Amniotic epithelial cell (primary cell): Measurements from ENCODE around the gene TMEM253.

Source experiments
- DNase-seq: peaks from one replicate; pipeline ENCODE4 v3.0.0-alpha.2; 2010; ENCODE audit warnings: low read depth

TMEM253 gene

DNA sequence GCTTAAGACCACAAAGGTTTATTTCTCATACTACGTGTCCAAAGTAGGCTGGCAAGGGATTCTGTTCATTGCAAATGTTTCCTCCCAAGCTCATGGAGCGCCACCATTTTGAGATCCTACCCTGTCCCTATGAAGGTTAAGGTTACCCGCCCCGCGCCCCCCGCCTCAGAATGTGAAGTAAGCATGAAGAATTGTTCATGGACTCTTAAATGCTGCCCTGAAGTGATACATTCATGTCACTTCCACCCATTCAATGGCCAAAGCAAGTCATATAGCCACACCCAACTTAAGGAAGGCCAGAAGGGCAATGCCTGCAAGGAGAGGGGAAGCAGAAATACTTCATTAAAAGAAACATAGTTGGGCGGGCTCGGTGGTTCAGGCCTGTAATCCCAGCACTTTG, 4.2 kb downstream of the TMEM253 start:
- DNase-seq, result peak; percentile 13

DNA sequence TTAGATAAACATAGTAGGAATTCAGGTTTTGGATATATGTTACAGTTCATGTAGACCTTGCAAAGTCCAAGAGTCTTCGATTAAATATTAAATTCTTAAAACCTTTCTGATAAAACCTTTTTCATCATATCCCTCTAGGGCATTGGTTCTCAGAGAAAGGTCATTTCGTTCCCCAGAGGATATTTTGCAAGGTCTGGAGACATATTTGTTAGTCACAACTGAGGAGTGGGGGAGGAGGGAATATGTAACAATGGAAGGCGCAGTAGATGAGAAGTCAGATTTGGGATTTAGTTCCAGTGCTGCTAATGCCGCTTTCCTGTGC, 5.3 kb downstream of the TMEM253 start:
- DNase-seq, result peak; percentile 65

DNA sequence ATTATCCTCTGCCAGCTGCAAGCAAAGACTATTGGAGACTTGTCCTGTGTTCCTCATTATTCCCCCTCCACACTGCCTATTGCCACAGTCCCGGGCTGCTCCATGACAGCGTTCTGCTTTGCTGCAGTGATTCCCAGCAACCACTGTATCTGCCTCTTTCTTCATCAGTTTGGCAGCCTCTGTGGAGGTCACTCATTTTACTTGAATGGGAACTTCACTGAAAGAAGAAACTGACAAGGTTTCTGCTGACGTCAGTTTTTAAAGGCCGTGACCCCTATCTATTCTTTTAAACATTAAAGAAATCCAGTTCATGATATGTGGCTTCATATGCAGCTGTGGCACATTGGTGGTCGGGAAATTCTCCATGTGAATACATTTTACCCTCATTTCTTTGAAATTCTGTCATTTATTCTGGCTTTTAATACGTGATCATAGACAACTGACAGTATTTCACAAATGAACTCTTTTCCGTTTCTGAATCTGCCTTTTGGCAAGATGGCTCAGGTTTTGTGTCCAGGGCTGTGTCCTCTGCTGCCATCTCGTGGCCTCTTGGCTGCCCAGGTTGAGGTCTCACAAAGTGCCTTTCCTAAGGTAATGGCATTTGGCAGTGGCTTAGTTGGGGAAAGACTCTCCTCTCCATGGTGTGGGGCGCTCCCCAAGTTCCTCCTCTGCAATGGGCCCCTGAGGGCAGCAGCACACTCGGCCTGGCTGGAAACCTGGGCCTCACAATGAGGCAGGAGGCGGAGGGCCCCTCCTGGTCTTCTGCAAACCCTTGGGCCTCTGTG, 5.8 kb downstream of the TMEM253 start:
- peak; percentile 68 for DNase-seq

DNA sequence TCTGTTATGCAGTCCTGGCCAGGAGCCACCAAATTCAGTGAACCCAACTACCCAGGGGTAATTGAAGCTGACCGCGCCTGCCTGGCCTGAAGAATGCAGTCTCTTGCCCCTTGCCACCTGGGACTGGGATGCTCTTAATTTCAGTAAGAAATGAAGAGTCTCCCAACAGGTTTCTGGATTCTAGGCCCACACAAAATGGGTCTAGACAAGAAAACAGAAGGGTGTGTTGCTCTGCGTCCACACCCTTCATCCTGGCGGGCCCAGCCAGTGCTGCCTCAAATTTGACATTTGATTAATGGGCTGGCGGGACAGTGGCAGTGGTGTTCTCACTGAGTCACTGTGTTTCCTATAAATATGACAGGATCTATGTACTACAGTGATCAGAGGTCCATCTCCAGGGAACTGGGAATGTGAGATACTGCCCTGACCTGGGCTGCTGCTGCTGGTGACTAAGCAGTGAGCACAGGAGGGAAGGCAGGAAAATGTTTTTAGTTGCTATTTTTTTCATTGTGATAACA, 6.5 kb downstream of the TMEM253 start:
- peak; percentile 12 for DNase-seq

DNA sequence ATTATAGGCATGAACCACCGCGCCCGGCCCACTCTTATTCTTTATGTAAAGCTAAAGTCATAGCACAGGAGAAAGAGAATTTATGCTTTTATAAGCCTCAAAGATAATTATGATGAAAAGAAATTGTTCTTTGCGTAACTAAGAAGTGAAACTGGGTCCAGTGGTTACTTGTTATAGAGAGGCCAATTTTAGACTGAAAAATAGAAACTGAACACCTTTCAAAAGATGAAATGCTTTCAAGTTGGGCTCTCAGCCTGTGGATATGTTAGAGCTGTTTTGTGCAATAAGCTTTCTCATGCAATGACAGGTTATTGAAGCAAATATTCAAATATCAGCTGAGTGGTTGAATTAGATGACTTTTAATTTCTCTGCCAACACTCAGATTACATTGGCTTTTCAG, 7.9 kb downstream of the TMEM253 start:
- no peak for DNase-seq

DNA sequence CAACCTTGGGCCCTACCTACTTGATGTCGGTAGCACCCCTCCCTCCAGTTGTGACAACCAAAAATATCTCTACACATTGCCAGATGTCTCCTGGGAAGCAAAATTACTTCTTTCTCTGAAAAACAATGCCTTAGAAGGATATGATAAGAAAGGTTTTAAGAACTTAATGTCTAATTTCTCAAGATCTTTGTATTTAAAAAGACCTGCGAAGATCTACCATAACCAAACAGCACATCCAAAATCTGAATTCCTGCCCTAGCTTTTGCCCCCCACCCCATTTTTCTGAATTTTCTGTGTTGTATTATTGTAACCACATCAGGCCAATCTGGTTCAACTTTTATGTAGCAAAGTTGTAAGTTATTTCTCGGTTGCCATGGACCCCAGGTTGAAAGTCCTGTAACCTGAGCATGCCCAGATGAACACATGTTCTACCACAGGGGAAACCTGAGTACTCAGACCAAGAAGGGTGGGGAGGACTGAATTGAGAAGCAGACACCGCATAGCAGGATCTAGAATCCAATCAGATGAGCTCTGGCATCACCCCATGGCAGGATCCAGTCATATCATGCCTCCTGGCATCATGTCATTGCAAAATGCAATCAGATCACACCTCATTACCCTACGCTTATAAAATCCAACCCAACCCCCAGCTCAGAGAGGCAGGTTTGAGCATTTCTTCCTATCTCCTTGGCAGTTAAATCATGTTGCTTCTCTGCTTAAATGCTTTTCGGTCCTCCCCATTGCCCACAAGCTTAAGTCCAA, 8.7 kb downstream of the TMEM253 start:
- DNase-seq, result peak; percentile 15

DNA sequence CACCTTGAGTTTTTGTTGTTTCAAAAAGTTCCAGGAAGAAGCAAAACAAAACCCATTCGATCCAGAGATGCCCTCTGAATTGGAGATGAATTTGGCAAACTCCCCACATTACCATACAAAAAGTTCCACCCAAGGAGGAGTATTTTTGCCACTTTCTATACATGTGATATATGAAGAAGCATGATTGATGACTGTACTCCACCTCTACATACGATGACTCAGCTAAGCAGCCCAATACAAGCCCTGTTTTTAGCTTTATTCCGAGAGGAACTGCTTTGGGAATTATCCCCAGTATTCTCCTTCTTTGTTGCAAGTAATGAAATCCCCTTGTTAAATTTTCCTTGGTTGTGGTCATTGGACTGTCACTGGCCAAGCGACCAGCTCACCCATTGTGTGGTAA, 11.4 kb downstream of the TMEM253 start:
- no peak for DNase-seq

DNA sequence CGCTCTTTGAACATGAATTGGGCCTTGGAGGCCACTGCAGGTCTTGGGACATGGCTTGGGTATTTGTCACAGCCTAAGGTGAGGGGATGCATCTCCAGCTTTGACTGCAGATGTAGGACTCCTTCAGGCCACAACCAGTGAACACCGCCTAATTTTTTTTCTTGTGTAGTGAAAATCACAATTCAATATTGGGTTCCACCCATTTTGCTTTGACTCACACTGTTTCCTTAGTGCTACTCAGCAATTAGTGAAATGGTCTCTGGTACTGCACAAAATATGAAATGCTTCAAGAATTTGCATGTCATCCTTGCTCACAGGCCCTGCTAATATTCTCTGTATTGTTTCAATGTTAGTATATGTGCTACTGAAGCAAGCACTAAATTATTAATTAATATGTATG, 12.5 kb downstream of the TMEM253 start:
- DNase-seq, result no peak

DNA sequence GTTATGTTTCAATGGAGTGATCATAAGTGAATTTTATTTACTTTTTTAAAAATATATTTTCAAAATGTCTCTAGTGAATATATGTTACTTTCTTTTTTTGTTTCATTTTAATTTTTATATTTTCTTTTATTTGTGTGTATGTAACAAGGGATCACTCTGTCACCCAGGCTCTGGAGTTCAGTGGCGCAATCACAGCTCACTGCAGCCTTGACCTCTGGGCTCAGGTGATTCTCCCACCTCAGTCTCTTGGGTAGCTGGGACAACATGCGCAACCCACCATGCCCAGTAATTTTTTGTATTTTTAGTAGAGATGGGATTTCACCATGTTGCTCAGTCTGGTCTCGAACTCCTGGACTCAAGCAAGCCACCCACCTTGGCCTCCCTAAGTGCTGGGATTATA, 18.1 kb downstream of the TMEM253 start:
- DNase-seq, result no peak

DNA sequence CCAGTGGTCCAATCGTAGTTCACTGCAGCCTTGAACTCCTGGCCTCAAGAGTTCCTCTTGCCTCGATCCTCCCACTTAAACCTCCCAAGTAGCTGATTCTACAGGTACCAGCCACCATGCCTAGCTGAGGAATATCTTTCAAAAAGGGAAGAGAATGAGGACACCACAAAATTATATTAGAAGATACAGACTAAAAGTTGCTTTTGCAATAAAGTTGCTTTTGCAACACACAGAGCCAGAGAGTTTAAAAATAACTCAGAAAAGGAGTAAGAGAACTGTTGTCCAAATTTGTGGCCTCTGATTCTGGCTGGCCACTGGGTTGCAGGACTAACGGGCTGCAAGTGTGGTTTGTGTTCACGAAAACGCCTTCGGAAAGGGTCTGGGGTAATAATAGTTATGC, 19.8 kb downstream of the TMEM253 start:
- no peak for DNase-seq

DNA sequence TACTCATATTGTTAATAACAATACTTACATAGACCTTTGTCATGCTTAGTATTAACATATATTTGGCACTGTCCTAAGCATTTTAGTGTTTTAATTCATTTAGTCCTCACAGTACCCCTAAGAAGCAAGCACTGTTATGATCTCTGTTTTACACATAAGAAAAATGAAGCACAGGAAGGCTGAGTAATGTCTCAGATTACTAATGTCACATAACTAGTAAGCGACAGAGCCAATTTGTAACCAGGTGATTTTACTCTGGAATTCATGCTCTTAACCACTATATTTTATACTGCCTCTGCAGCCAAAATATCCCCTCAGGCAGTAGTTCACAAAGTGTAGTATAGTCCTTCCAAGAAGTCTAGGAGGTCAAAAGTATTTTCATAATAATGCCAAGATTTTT, 20.3 kb downstream of the TMEM253 start:
- DNase-seq, result no peak

DNA sequence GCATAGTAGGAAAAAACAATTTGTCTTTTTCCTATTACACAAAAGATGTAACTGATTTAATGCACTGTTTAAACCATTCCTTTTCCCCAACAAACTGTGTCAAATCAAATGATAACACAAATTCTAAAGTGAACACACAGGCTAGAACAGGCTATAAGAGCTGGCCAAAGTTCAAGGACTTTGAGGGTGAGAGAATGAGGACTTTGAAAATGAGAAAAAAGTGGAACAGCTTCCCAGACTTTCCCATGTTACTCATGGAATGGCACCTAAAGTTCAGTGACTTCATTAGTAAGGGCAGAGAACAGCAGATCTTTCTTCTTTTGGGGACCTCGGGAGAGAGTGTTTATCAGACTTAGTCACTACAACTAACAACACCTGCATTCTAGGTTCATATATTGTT, 22.6 kb downstream of the TMEM253 start:
- DNase-seq, result no peak

DNA sequence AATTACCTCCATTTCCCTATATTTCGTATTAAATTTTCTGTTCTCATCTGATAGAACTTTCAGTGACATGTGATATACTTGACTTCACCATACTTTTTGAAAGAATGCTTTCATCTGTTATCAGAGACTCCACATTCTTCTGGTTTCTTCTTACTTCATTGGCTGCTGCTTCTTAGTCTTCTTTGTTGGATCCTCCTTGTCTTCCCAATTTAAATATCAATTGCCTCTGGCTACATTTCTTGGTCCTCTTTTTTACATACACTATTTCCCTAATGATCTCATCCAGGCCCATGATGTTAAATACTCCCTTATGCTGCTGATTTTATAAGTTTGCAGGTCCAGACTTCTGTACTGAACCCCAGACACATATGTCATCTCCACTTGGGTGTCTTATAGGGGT, 33.0 kb downstream of the TMEM253 start:
- no peak for DNase-seq

DNA sequence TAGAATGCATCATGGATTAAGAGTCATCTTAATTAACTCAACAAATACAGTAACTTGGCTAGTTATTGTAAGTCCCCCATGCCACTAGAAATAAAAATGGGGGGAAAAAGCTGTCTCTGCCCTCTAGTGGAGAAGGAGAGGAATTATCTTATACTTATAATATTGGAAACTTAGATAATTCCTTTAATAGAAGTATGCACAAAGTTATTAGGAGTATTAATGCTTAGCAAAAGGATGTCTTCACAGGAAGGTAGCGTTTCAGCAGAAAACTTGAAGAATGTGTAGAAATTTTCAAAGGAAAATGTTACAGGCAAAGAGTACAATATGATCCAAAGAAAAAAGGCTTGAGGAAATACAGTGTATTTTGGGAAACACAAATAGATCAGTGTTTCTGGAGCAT, 35.2 kb downstream of the TMEM253 start:
- peak; percentile 5 for DNase-seq

DNA sequence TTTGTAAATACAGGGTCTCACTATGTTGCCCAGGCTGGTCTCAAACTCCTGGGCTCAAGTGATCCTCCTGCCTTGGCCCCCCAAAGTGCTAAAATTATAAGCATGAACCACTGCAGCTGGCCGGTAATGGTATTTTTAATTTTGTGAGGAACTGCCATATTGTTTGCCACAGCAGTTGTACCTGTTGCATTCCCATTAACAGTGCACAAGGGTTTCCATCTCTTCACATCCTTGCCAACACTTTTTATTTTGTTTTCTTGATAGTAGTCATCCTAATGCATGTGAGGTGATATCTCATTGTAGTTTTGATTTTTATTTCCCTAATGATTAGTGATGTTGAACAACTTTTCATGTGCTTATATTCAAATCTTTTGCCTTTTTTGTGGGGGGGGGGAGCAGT, 41.5 kb downstream of the TMEM253 start:
- no peak for DNase-seq

DNA sequence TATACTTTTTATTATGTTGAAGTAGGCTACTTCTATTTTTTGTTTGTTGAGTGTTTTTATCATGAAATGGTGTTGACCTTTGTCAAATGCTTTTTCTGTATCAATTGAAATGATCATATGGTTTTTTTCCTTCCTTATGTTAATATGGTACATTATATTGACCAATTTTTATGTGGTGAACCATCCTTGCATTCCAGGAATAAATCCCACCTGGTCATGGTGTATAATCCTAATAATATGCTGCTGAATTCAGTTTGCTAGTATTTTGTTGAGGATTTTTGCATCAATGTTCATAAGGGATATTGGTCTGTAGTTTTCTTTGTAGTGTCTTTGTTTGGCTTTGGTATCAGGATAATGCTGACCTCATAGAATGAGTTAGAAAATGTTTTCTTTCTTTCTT, 44.6 kb downstream of the TMEM253 start:
- no peak for DNase-seq

DNA sequence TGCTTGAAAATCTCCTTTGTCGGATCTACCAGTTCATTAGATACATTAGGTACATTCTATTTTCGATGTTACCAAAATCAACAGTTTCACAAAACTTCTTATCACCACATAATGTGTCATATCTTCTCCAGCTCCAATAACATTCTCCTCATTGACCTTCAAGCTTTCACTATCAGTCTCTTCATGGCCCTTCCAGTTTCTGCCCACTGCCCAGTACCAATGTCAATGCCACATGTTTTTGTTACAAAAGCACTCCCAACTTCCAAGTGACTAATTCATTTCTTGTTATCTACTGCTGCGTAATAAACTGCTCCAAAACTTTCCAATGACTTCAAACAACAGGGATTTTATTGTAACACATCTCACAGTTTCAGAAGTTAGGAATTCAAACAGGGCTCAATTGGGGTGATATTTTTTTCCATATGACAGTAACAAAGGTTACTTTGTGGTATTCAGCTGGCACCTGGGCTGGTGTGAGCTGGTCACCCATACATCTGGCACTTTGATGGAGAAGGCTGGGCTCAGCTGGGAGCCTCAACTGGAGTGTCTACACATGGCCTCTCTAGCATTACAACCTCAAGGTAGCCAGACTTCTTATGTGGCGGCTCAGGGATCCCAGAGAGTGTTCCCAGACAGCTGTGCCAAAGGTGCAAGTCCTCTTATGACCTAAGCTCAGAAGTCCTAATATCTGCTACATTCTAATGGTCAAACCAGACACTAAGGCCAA, 48.9 kb downstream of the TMEM253 start:
- no peak for DNase-seq
